RWPE2 (cell line): ENCODE measurements around the gene BRINP3.

Source experiments
- ATAC-seq: fragments of 200-7000 bp; cut with Tn5 transposase; 3 replicates; pipeline ENCODE4 v1.9.1; 2021; ENCODE audit warnings: low read depth
- DNase-seq: peaks from one replicate; pipeline ENCODE4 v3.0.0-alpha.2; 2020; ENCODE audit warnings: low spot score
- H3K27ac ChIP-seq: fragments of 450-650 bp; 2 replicates; pipeline ENCODE4 v1.5.1; 2017; ENCODE audit warnings: mild to moderate bottlenecking; ENCODE audit not compliant: poor library complexity, severe bottlenecking
- H3K27me3 ChIP-seq: fragments of 250-450 bp; sonication (Bioruptor Pico); 2 replicates; pipeline ENCODE4 v1.5.1; 2021; ENCODE audit warnings: mild to moderate bottlenecking, moderate library complexity; ENCODE audit not compliant: insufficient read depth, poor library complexity, severe bottlenecking
- H3K36me3 ChIP-seq: fragments of 250-450 bp; sonication (Bioruptor Pico); 2 replicates; pipeline ENCODE4 v1.5.1; 2020; ENCODE audit warnings: low read depth, mild to moderate bottlenecking, moderate library complexity
- H3K4me1 ChIP-seq: fragments of 250-450 bp; sonication (Bioruptor Pico); 2 replicates; pipeline ENCODE4 v1.5.1; 2021; ENCODE audit warnings: mild to moderate bottlenecking, moderate library complexity; ENCODE audit not compliant: insufficient read depth, poor library complexity, severe bottlenecking
- H3K4me3 ChIP-seq: fragments of 250-450 bp; sonication (Bioruptor Pico); 2 replicates; pipeline ENCODE4 v1.5.1; 2021; ENCODE audit warnings: mild to moderate bottlenecking, moderate library complexity; ENCODE audit not compliant: severe bottlenecking
- H3K9me3 ChIP-seq: fragments of 250-450 bp; sonication (Bioruptor Pico); 2 replicates; pipeline ENCODE4 v1.5.1; 2021; ENCODE audit warnings: mild to moderate bottlenecking, moderate library complexity; ENCODE audit not compliant: severe bottlenecking
- CTCF ChIP-seq: fragments of 450-650 bp; IDR thresholded peaks from one replicate; pipeline ENCODE4 v1.5.1; 2017; ENCODE audit warnings: mild to moderate bottlenecking, moderate library complexity; ENCODE audit not compliant: poor library complexity, severe bottlenecking

The BRINP3 gene

GRCh38 chr1:190212450-190212849, 265.2 kb downstream of the BRINP3 start:
- no peaks in the 10 kb centered on the region for H3K27me3 ChIP-seq
- H3K36me3 ChIP-seq: no peaks in the 10 kb centered on the region
- no peak for DNase-seq
- no peak overlapping the region for H3K4me3 ChIP-seq
- H3K27ac ChIP-seq: no peak overlapping the region
- no peak for TF ChIP-seq CTCF
- no peak for ATAC-seq
- H3K4me1 ChIP-seq: no peaks in the 10 kb centered on the region
- peaks cover 3% of the 10 kb centered on the region for H3K9me3 ChIP-seq

- Histone ChIP-seq H3K4me3 (no peak overlapping the region), H3K9me3 (no peaks in the 10 kb centered on the region), H3K27me3 (no peaks in the 10 kb centered on the region), H3K4me1 (no peaks in the 10 kb centered on the region), H3K36me3 (no peaks in the 10 kb centered on the region), H3K27ac (no peak overlapping the region)
- ATAC-seq: no peak
- DNase-seq: no peak
- no peak for TF ChIP-seq CTCF
Measured at GRCh38 chr1:190207733-190208132, 269.9 kb downstream of the BRINP3 start.

GRCh38 chr1:190205713-190206112, 272.0 kb downstream of the BRINP3 start:
- DNase-seq: no peak
- peak; percentile 33; the same call in 1 of the 3 replicates for ATAC-seq
- no peak for TF ChIP-seq CTCF

GRCh38 chr1:190196020-190196419, 281.6 kb downstream of the BRINP3 start:
- DNase-seq (no peak), ATAC-seq (no peak)
- no peaks in the 10 kb centered on the region for H3K27me3 ChIP-seq
- H3K4me3 ChIP-seq: no peak overlapping the region
- no peaks in the 10 kb centered on the region for H3K9me3 ChIP-seq
- H3K36me3 ChIP-seq: no peaks in the 10 kb centered on the region
- H3K27ac ChIP-seq: no peak overlapping the region
- no peaks in the 10 kb centered on the region for H3K4me1 ChIP-seq
- TF ChIP-seq CTCF: no peak

More at GRCh38 chr1:190205713-190206112, 272.0 kb downstream of the BRINP3 start:
- Histone ChIP-seq H3K4me3 (no peak overlapping the region), H3K4me1 (no peaks in the 10 kb centered on the region), H3K9me3 (no peaks in the 10 kb centered on the region), H3K27ac (no peak overlapping the region), H3K36me3 (no peaks in the 10 kb centered on the region), H3K27me3 (no peaks in the 10 kb centered on the region)

GRCh38 chr1:190193508-190194115, 284.1 kb downstream of the BRINP3 start:
- Histone ChIP-seq H3K27ac (no peak overlapping the region), H3K27me3 (no peaks in the 10 kb centered on the region), H3K4me3 (no peak overlapping the region), H3K36me3 (no peaks in the 10 kb centered on the region), H3K4me1 (no peaks in the 10 kb centered on the region), H3K9me3 (no peaks in the 10 kb centered on the region)
- no peak for ATAC-seq
- TF ChIP-seq CTCF: no peak
- no peak for DNase-seq
